Measurements from ENCODE around the gene LY6G6F.

GRCh38 chr6:31730631-31731086 is 24.0 kb downstream of the LY6G6F start:
- TF ChIP-seq EZH2phosphoT487 (IDR thresholded peaks at IDR 0.05; ENCODE audit: insufficient read depth, low read depth) (no peak), EZH2 (IDR thresholded peaks at IDR 0.05; ENCODE audit: insufficient read depth, poor library complexity, severe bottlenecking) (no peak)
